ENCODE data around the gene RAB18. TPM values are rescaled to one million over a fixed set of nuclear protein-coding genes. Genes with fewer than 3 reads are reported as not detected.
"Not testable (repeated sequence)": the region's sequence is repeated elsewhere in the genome, so short reads cannot be mapped to it uniquely, and the experiment has no call there.

The RAB18 gene
- polyA plus RNA-seq, 1 donor from 2014 or later = 49.3 TPM

- no peak overlapping the region for H3K27ac Mint-ChIP-seq
- H3K27me3 Mint-ChIP-seq = no peaks in the 10 kb centered on the region
- H3K9me3 Mint-ChIP-seq = peaks cover 0 to 4% (median 0%) of the 10 kb centered on the region in 3 donors
- H3K36me3 Mint-ChIP-seq = peaks cover 4% of the 10 kb centered on the region
- H3K4me1 Mint-ChIP-seq = no peaks in the 10 kb centered on the region
- no peak overlapping the region for H3K4me3 Mint-ChIP-seq
Observed at GRCh38 chr10:27547482-27547881, 43.4 kb downstream of the RAB18 start.

- Mint-ChIP-seq H3K27me3 (no peaks in the 10 kb centered on the region), H3K4me3 (no peak overlapping the region), H3K9me3 (peaks cover 0 to 4% (median 0%) of the 10 kb centered on the region in 3 donors), H3K36me3 (peaks cover under 1% of the 10 kb centered on the region), H3K27ac (no peak overlapping the region), H3K4me1 (no peaks in the 10 kb centered on the region)
Observed at GRCh38 chr10:27550823-27551222, 46.7 kb downstream of the RAB18 start.

GRCh38 chr10:27558612-27559020, 54.5 kb downstream of the RAB18 start:
- Mint-ChIP-seq H3K4me1 (no peaks in the 10 kb centered on the region), H3K27ac (no peak overlapping the region), H3K36me3 (no peaks in the 10 kb centered on the region), H3K9me3 (no peaks in the 10 kb centered on the region), H3K27me3 (no peaks in the 10 kb centered on the region), H3K4me3 (no peak overlapping the region)

GRCh38 chr10:27561334-27561733, 57.2 kb downstream of the RAB18 start:
- Mint-ChIP-seq H3K4me3 (no peak overlapping the region), H3K4me1 (peaks cover 5 to 7% (median 5%) of the 10 kb centered on the region in 3 donors)

GRCh38 chr10:27564398-27564797, 60.3 kb downstream of the RAB18 start:
- Mint-ChIP-seq H3K4me3 (no peak overlapping the region), H3K36me3 (peaks cover 2% of the 10 kb centered on the region), H3K27ac (no peak overlapping the region), H3K27me3 (peaks cover 8% of the 10 kb centered on the region), H3K9me3 (no peaks in the 10 kb centered on the region), H3K4me1 (peaks cover 7 to 19% (median 17%) of the 10 kb centered on the region in 3 donors)

More at GRCh38 chr10:27561334-27561733, 57.2 kb downstream of the RAB18 start:
- Mint-ChIP-seq H3K27ac (no peak overlapping the region), H3K36me3 (peaks cover 2% of the 10 kb centered on the region), H3K9me3 (no peaks in the 10 kb centered on the region), H3K27me3 (peaks cover 5% of the 10 kb centered on the region)

- Mint-ChIP-seq H3K27me3 (peaks cover 8% of the 10 kb centered on the region), H3K4me3 (no peak overlapping the region), H3K27ac (peak overlapping the region in 1 of 3 donors; percentile 48), H3K36me3 (peaks cover 2% of the 10 kb centered on the region), H3K4me1 (peaks cover 7 to 19% (median 17%) of the 10 kb centered on the region in 3 donors), H3K9me3 (no peaks in the 10 kb centered on the region)
Observed at GRCh38 chr10:27564880-27565279, 60.8 kb downstream of the RAB18 start.

- no peaks in the 10 kb centered on the region for H3K9me3 Mint-ChIP-seq
- H3K27ac Mint-ChIP-seq = peak overlapping the region in 1 of 3 donors; percentile 65
- peaks cover 7 to 19% (median 17%) of the 10 kb centered on the region in 3 donors for H3K4me1 Mint-ChIP-seq
Observed at GRCh38 chr10:27568196-27569175, 64.4 kb downstream of the RAB18 start.

GRCh38 chr10:27569946-27570345, 65.8 kb downstream of the RAB18 start:
- Mint-ChIP-seq H3K4me1 (peaks cover 2 to 17% (median 12%) of the 10 kb centered on the region in 3 donors), H3K27me3 (peaks cover 6% of the 10 kb centered on the region), H3K9me3 (no peaks in the 10 kb centered on the region), H3K27ac (peak overlapping the region in 1 of 3 donors; percentile 28), H3K4me3 (no peak overlapping the region), H3K36me3 (no peaks in the 10 kb centered on the region)

More at GRCh38 chr10:27568196-27569175, 64.4 kb downstream of the RAB18 start:
- H3K4me3 Mint-ChIP-seq = peak overlapping the region in 2 of 4 donors; percentile 2 to 34
- peaks cover 2% of the 10 kb centered on the region for H3K36me3 Mint-ChIP-seq
- peaks cover 8% of the 10 kb centered on the region for H3K27me3 Mint-ChIP-seq

GRCh38 chr10:27577038-27577437, 72.9 kb downstream of the RAB18 start:
- not testable (repeated sequence) for H3K9me3 Mint-ChIP-seq, H3K4me1 Mint-ChIP-seq, H3K27me3 Mint-ChIP-seq, H3K36me3 Mint-ChIP-seq, H3K27ac Mint-ChIP-seq, H3K4me3 Mint-ChIP-seq

GRCh38 chr10:27578316-27578715, 74.2 kb downstream of the RAB18 start:
- H3K4me3 Mint-ChIP-seq = no peak overlapping the region
- H3K9me3 Mint-ChIP-seq = peaks cover 0 to 2% (median under 1%) of the 10 kb centered on the region in 3 donors
- H3K27ac Mint-ChIP-seq = no peak overlapping the region
- peaks cover 3% of the 10 kb centered on the region for H3K27me3 Mint-ChIP-seq
- H3K4me1 Mint-ChIP-seq = no peaks in the 10 kb centered on the region
- no peaks in the 10 kb centered on the region for H3K36me3 Mint-ChIP-seq

GRCh38 chr10:27581225-27581624, 77.1 kb downstream of the RAB18 start:
- H3K27me3 Mint-ChIP-seq = peaks cover 9% of the 10 kb centered on the region
- no peaks in the 10 kb centered on the region for H3K36me3 Mint-ChIP-seq
- H3K4me1 Mint-ChIP-seq = peaks cover 0 to under 1% (median 0%) of the 10 kb centered on the region in 3 donors
- H3K27ac Mint-ChIP-seq = no peak overlapping the region
- peaks cover 0 to 3% (median 2%) of the 10 kb centered on the region in 3 donors for H3K9me3 Mint-ChIP-seq
- H3K4me3 Mint-ChIP-seq = no peak overlapping the region

- Mint-ChIP-seq H3K9me3 (peaks cover 2 to 3% (median 3%) of the 10 kb centered on the region in 3 donors), H3K36me3 (no peaks in the 10 kb centered on the region), H3K4me3 (no peak overlapping the region), H3K4me1 (peaks cover 0 to 2% (median 0%) of the 10 kb centered on the region in 3 donors), H3K27ac (no peak overlapping the region), H3K27me3 (peaks cover 11% of the 10 kb centered on the region)
Observed at GRCh38 chr10:27584302-27584701, 80.2 kb downstream of the RAB18 start.

Other genes starting within 250 kb of the RAB18 start
- gene MKX, start 241.5 kb downstream of the RAB18 start, polyA plus RNA-seq = not detected